IPS DF 6.9 (cell line): ENCODE measurements around the gene MAPT.

ENCODE experiments used
- DNase-seq: peaks from one replicate; pipeline ENCODE4 v3.0.0-alpha.2; 2013; ENCODE audit warnings: low read depth, low spot score
- H3K27ac ChIP-seq: one replicate; pipeline ENCODE4 v1.5.1; 2013; ENCODE audit warnings: low read length, control low read depth
- H3K27me3 ChIP-seq: 2 replicates; pipeline ENCODE4 v1.6.1; 2013; ENCODE audit warnings: mild to moderate bottlenecking, low read length; ENCODE audit not compliant: control insufficient read depth, insufficient read depth
- H3K36me3 ChIP-seq: 2 replicates; pipeline ENCODE4 v1.6.1; 2013; ENCODE audit warnings: low read length; ENCODE audit not compliant: control insufficient read depth, insufficient read depth
- H3K4me1 ChIP-seq: 2 replicates; pipeline ENCODE4 v1.6.1; 2013; ENCODE audit warnings: low read length; ENCODE audit not compliant: control insufficient read depth, insufficient read depth
- H3K4me3 ChIP-seq: 2 replicates; pipeline ENCODE4 v1.5.1; 2013; ENCODE audit warnings: mild to moderate bottlenecking, low read length
- H3K9me3 ChIP-seq: 2 replicates; pipeline ENCODE4 v1.6.1; 2013; ENCODE audit warnings: low read length, inconsistent platforms; ENCODE audit not compliant: control insufficient read depth, insufficient read depth
- WGBS: extraction: QIAGEN DNeasy Blood & Tissue Kit; methylation state at CpG from one replicate; pipeline ENCODE4 v1.1.7; 2013; ENCODE audit warnings: mixed read lengths, missing lambda C conversion rate; ENCODE audit not compliant: insufficient read length, insufficient coverage; 5-methylcytosine and 5-hydroxymethylcytosine counted together

MAPT gene

DNA sequence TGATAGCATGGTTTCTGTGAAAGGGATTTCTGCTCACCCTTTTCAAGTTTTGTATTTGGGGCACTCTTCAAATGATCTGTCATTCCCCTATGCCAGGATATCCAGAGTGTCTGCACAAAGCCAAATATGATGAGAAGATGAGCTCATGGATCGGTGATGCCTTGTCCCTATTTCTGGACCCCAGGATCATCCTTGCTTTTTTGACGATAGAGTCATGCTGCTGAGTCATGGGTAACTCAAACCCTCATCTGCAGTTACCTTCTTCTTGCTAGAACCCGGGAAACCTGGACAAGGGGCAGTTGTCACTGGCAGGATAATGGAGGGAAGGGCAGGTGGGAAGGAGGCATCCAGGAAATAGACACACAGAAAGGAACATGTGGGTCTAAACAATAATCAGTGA lies 17.8 kb upstream of the MAPT start:
- H3K4me3 ChIP-seq = no peak overlapping the region
- no peaks in the 10 kb centered on the region; the same call in 1 of the 2 replicates for H3K9me3 ChIP-seq
- WGBS = no CpG with 5 or more reads among the region's 3 CpGs
- no peaks in the 10 kb centered on the region for H3K27me3 ChIP-seq
- H3K27ac ChIP-seq = no peak overlapping the region
- H3K4me1 ChIP-seq = no peaks in the 10 kb centered on the region
- DNase-seq = no peak
- H3K36me3 ChIP-seq = no peaks in the 10 kb centered on the region

DNA sequence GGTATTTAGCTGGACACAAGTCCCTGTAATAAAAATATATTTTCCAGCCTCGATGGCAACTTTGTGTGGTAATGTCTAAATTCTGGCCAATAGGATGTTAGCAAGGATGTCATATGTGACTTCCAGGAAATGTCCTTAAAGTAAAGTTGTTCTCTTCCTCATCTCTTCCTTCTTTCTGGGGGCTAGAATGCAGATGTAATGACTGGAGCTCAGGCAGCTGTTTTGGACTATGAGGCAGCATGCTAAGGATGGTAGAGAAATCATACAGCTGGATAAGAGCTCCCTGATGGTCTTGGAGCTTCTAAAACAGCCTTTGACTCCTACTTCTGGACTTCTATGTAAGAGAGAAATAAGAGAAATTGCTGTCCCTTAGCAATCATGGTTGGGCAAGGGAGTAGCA lies 16.9 kb upstream of the MAPT start:
- Histone ChIP-seq H3K4me3 (no peak overlapping the region), H3K27me3 (no peaks in the 10 kb centered on the region), H3K4me1 (no peaks in the 10 kb centered on the region), H3K36me3 (no peaks in the 10 kb centered on the region), H3K9me3 (no peaks in the 10 kb centered on the region; the same call in 1 of the 2 replicates), H3K27ac (no peak overlapping the region)
- no peak for DNase-seq
- no CpG with 5 or more reads among the region's 1 CpG for WGBS

DNA sequence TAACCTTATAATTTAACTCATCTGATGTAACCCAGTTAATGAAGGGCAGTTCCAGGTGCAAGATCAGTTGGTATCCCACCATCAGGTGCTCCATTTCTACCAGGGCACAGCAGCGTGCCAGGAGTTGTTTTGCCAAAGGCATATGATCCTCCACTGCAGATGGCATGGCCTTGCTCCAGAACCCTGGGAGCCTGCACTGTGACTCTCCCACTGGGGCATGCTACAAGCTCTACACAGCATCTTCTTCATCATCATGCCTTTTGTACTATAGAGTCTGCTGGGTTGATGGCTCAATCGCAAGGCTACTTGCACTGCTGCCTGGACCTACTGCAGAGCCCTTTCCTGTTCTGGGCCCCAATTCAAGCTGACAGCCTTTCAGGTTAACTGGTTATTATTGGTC lies 11.3 kb upstream of the MAPT start:
- Histone ChIP-seq H3K27ac (no peak overlapping the region), H3K27me3 (no peaks in the 10 kb centered on the region), H3K36me3 (no peaks in the 10 kb centered on the region), H3K4me1 (no peaks in the 10 kb centered on the region), H3K4me3 (no peak overlapping the region), H3K9me3 (no peaks in the 10 kb centered on the region)
- WGBS = no CpG with 5 or more reads among the region's 2 CpGs
- DNase-seq = no peak

DNA sequence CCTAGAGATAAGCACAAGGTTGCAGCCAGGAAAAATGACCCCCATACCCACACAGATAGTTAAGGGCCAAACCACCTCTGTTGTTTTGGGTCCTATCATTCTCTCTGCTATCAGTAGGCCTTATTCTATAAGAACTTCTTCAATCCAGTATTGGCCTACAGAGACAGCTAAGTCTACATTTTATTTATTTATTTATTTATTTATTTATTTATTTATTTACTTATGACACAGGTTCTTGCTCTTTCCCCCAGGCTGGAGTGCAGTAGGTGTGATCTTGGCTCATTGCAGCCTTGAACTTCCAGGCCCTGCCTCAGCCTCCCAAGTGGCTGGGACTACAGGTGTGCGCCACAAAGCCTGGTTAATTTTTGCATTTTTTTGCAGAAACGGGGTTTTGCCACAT lies 7.5 kb upstream of the MAPT start:
- H3K27ac ChIP-seq = no peak overlapping the region
- H3K9me3 ChIP-seq = no peaks in the 10 kb centered on the region
- H3K4me1 ChIP-seq = no peaks in the 10 kb centered on the region
- no peak overlapping the region for H3K4me3 ChIP-seq
- no peak for DNase-seq
- no peaks in the 10 kb centered on the region for H3K36me3 ChIP-seq
- WGBS = no CpG with 5 or more reads among the region's 2 CpGs
- H3K27me3 ChIP-seq = no peaks in the 10 kb centered on the region

DNA sequence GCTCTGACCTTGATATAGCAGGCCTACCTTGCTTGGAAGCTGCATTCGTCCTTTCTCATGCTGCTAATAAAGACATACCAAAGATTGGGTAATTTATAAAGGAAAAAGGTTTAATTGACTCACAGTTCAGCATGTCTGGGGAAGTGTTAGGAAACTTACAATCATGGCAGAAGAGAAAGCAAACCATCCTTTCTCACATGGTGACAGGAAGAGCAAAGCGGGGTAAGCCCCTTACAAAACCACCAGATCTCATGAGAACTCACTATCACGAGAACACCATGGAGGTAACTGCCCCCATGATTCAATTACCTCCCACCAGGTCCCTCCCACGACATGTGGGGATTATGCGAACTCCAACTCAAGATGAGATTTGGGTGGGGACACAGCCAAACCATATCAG lies 6.0 kb upstream of the MAPT start:
- Histone ChIP-seq H3K9me3 (no peaks in the 10 kb centered on the region), H3K4me1 (no peaks in the 10 kb centered on the region), H3K27ac (no peak overlapping the region), H3K27me3 (no peaks in the 10 kb centered on the region; the same call in 1 of the 2 replicates), H3K4me3 (no peak overlapping the region), H3K36me3 (no peaks in the 10 kb centered on the region)
- WGBS = no CpG with 5 or more reads among the region's 5 CpGs
- no peak for DNase-seq

DNA sequence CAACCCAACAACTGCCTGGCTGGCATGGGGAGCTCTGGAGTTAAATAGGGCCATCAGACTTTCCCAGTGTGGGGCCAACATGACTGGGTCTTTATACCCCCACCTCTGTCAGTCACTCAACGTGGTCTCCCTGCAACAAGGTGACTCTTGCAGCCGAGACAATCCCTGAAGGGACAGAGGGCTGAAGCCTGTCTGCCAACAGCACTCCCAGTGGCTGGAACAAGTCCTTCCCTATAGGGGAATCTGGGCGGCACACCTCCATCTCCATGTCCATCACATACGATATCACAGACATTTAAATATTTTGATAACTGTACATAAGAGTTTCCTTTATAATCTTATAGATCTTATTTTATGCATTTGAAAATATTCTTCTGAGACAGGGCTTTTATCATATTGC lies 4.8 kb upstream of the MAPT start:
- DNase-seq = no peak
- Histone ChIP-seq H3K27ac (no peak overlapping the region), H3K27me3 (no peaks in the 10 kb centered on the region; the same call in 1 of the 2 replicates), H3K36me3 (no peaks in the 10 kb centered on the region), H3K9me3 (no peaks in the 10 kb centered on the region), H3K4me1 (no peaks in the 10 kb centered on the region), H3K4me3 (no peak overlapping the region)
- no CpG with 5 or more reads among the region's 4 CpGs for WGBS

DNA sequence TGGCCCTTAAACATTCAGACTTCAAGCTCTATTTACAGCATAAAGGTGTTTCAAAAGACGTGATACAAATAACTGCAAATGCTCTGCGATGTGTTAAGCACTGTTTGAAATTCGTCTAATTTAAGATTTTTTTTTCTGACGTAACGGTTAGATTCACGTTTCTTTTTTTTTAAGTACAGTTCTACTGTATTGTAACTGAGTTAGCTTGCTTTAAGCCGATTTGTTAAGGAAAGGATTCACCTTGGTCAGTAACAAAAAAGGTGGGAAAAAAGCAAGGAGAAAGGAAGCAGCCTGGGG lies 681 bp upstream of the MAPT start:
- no peaks in the 10 kb centered on the region for H3K9me3 ChIP-seq
- WGBS = no CpG with 5 or more reads among the region's 7 CpGs
- peaks cover 2% of the 10 kb centered on the region; the same call in 1 of the 2 replicates for H3K36me3 ChIP-seq
- H3K4me1 ChIP-seq = peaks cover 2% of the 10 kb centered on the region
- DNase-seq = no peak
- peaks cover 37% of the 10 kb centered on the region for H3K27me3 ChIP-seq
- H3K27ac ChIP-seq = no peak overlapping the region
- peak overlapping the region; percentile 27; the same call in 1 of the 2 replicates for H3K4me3 ChIP-seq

DNA sequence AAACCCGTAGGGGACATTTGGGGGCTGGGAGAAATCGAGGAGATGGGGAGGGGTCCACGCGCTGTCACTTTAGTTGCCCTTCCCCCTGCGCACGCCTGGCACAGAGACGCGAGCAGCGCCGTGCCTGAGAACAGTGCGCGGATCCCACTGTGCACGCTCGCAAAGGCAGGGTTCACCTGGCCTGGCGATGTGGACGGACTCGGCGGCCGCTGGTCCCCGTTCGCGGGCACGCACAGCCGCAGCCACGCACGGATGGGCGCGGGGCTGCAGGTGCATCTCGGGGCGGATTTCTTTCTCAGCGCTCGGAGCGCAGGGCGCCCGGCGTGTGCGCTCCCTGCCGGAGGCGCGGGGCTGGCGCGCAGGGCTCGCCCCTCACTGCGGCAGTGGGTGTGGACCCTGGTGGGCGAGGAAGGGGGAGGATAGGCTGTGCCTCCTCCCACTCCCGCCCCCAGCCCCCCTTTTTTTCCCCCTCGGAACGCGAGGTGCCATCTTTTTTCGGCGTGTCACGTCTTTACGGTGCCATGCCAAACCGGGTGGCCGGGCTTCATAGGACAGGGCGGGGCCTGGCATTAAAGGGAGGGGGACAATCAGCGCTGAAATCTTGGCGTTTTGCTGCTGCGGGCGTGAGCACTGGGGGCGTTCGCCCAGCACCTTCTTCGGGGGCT lies 1.1 kb downstream of the MAPT start:
- WGBS = no CpG with 5 or more reads among the region's 63 CpGs
- H3K27ac ChIP-seq = no peak overlapping the region
- peak overlapping the region; percentile 49; the same call in 1 of the 2 replicates for H3K4me3 ChIP-seq
- peaks cover 41% of the 10 kb centered on the region for H3K27me3 ChIP-seq
- no peaks in the 10 kb centered on the region for H3K9me3 ChIP-seq
- peaks cover 2% of the 10 kb centered on the region for H3K4me1 ChIP-seq
- DNase-seq = no peak
- H3K36me3 ChIP-seq = peaks cover 2% of the 10 kb centered on the region; the same call in 1 of the 2 replicates

DNA sequence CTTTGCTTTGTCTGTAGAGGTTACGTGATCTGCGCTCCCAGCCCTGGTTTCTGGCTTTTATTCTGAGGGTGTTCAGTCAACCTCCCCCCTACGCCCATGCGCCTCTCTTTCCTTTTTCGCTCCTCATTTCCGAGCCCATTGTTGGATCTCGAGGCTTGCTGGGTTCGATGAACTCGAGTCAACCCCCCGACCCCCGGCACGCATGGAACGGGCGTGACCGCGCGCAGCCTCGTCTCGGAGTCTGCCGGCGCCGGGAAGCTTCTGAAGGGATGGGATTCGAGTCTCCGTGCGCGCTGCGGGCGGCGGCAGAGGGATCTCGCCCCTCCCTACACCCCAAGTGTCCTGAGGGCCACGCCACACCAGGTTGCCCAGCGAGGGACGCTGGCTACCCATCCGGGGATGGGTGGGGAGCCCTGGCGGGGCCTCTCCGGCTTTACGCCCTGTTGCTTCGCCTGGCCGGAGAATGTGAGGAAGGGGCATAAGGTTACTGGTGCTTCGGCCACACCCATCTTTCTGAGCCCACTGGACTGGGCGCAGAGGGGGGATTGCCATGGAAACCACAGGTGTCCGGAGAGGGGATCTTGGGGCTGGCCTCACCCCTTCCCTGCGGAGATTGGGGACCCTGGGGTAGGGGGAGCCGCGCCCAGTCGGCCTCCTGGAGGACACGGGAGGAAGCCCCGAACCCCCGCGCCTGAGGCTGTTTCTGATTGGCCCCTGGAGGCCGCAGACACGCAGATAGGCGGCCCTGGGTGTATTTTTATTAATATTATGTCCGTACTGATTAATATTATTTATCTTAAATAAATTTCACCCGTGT lies 1.8 kb downstream of the MAPT start:
- no peaks in the 10 kb centered on the region for H3K9me3 ChIP-seq
- H3K4me3 ChIP-seq = no peak overlapping the region; the same call in 1 of the 2 replicates
- peaks cover 2% of the 10 kb centered on the region for H3K4me1 ChIP-seq
- WGBS = no CpG with 5 or more reads among the region's 55 CpGs
- no peak overlapping the region for H3K27ac ChIP-seq
- H3K27me3 ChIP-seq = peaks cover 41% of the 10 kb centered on the region
- H3K36me3 ChIP-seq = peaks cover 2% of the 10 kb centered on the region; the same call in 1 of the 2 replicates
- DNase-seq = no peak

DNA sequence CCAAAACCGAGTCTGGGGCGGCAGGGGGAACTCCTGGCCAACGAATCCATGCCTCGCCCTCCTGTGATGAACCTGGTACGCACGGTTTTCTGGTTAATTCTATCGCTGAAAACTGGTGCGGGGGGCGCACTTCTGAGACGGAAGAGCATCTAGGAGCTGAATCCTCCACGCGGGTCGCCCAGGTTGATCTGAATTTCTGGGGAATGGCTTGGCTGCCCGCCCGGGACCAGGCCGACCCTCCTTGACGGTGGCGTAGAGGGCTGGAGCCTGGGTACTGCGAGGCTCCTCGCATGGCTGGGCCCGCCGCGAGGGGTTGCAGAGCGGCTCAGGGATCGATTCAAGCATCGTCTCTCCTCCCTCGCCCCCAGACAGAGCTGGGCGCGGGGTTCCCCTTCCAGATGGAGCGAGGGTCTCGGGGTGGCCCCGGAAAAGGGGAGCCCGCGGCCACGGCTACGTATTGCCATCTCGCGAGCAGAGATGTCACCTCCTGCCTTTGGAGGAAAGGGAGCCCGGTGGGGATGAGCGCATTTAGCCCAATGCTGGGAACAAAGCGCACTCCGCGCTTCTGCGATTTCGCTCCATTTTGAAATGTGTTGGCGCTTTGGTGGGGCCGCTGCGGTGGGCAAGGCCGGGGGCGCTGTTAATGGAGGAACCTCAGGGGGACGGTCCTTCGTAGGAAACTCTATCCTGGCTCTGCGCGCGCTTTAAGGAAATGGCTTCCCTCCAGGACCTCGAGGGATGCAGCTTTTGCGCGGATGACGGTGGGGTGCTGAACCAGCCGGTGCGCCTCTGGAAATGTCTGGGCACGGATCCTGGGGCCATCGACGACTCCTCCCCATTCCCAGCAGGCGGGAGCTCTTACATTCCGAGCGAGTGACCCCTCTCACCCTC lies 2.7 kb downstream of the MAPT start:
- Histone ChIP-seq H3K4me3 (peak overlapping the region; percentile 29; the same call in 1 of the 2 replicates), H3K27me3 (peaks cover 41% of the 10 kb centered on the region), H3K36me3 (peaks cover 2% of the 10 kb centered on the region; the same call in 1 of the 2 replicates), H3K4me1 (peaks cover 2% of the 10 kb centered on the region), H3K27ac (no peak overlapping the region), H3K9me3 (no peaks in the 10 kb centered on the region)
- WGBS = no CpG with 5 or more reads among the region's 67 CpGs
- DNase-seq = no peak
